Fibroblast of skin of right biceps (primary cell): ENCODE results near the gene HSP90B1.

Experiments
- DNase-seq: peaks from one replicate; pipeline ENCODE4 v3.0.0-alpha.2; 2013

The HSP90B1 gene

DNA sequence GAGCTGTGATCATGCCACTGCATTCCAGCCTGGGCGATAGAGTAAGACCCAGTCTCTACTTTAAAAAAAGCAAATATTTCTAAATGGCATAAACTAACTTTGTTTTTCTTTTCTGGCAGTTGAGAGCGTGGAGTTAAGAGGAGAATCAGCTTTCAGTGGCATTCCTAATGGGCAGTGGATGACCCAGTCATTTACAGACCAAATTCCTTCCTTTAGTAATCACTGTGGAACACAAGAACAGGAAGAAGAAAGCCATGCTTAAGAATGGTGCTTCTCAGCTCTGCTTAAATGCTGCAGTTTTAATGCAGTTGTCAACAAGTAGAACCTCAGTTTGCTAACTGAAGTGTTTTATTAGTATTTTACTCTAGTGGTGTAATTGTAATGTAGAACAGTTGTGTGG is 56.6 kb downstream of the HSP90B1 start:
- peak; percentile 30 for DNase-seq

DNA sequence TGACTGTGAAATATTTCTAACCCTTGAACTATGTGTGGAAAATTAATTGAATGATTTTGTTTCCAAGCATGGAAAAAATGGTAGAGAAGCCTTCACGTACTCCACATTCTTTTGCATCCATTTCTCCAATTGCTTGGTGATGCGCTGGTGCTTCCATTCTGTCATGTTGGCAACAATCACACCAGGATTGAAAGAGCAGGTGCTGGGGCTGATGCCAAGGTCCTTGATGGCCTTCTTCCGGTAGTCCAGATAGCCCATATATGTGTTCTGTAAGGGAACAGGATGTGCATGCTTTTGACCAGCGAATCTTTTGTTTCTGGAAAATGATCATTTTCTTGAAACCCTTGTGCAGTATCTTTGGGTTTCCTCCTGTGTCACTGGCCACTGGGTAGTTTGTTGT is 64.0 kb downstream of the HSP90B1 start:
- DNase-seq = no peak

DNA sequence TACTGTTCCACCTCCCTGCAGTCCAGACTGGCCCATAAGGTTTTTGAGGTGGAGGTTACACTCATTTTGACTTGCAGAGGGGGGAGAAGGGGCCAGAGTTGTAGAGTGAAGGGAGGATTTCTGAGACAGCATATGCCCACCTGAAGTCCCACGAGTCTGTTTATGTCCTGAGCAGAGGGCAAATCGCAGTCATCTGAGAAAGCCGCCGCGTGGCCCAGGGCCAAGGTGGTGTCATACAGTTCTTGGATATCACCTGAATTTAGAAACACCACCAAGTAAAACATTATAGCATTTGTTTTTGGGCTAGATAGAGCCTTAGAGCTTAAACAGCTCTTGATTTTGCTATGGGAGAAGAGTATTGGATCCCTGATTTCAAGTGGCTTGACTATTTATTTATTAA is 66.4 kb downstream of the HSP90B1 start:
- no peak for DNase-seq

DNA sequence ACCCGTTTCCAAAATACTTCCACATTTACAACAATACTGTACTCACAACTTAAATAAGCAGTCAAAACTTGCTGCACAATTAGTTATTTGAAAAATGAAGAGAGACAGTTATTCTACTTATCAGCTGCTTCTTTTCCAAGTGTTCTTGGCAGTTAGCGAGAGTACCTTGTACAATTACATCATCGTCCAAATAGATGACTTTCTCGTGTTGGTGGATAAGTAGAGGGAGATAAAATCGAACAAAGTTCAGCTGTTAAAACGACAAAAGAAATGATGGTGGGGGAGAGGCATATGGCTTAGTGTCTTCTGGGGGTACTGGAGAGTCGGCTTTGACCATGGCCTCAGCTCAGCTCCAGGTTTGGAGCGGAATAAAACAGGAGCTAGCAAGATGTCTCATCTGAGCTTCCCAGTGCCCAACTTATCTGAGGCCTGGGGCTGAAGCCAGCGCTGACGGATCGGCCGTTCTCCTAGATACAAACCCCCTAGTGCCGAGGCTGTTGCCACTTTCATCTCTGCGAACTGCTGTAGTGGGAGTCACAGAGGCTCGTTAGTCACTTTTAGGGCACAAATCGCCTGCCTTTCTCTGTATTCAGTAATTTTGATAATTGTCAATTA is 67.2 kb downstream of the HSP90B1 start:
- no peak for DNase-seq
